T follicular helper cell (primary cell): ENCODE measurements around the gene KIRREL3.

Experiments
- DNase-seq: peaks from one replicate; pipeline ENCODE4 v3.0.0-alpha.2; 2020; ENCODE audit warnings: low read depth

The KIRREL3 gene

GRCh38 chr11:126738295-126739031 lies 262.1 kb downstream of the KIRREL3 start:
- no peak for DNase-seq

GRCh38 chr11:126736682-126737572 lies 263.6 kb downstream of the KIRREL3 start:
- no peak for DNase-seq

- DNase-seq, result no peak
These were observed 265.8 kb downstream of the KIRREL3 start for GRCh38 chr11:126734752-126735151.

- DNase-seq, result no peak
These were observed 266.9 kb downstream of the KIRREL3 start for GRCh38 chr11:126733685-126734084.

GRCh38 chr11:126732981-126733380 lies 267.6 kb downstream of the KIRREL3 start:
- no peak for DNase-seq

- DNase-seq, result no peak
These were observed 268.9 kb downstream of the KIRREL3 start for GRCh38 chr11:126731576-126732142.

- DNase-seq, result no peak
These were observed 273.2 kb downstream of the KIRREL3 start for GRCh38 chr11:126727381-126727780.

- DNase-seq, result no peak
These were observed 275.0 kb downstream of the KIRREL3 start for GRCh38 chr11:126725521-126725920.

GRCh38 chr11:126725043-126725442 lies 275.5 kb downstream of the KIRREL3 start:
- DNase-seq, result no peak

- no peak for DNase-seq
These were observed 276.9 kb downstream of the KIRREL3 start for GRCh38 chr11:126723665-126724045.

- DNase-seq, result no peak
These were observed 277.5 kb downstream of the KIRREL3 start for GRCh38 chr11:126722956-126723664.

GRCh38 chr11:126722006-126722736 lies 278.4 kb downstream of the KIRREL3 start:
- DNase-seq, result no peak

GRCh38 chr11:126720539-126721235 lies 279.9 kb downstream of the KIRREL3 start:
- no peak for DNase-seq

- no peak for DNase-seq
These were observed 280.8 kb downstream of the KIRREL3 start for GRCh38 chr11:126719740-126720139.

GRCh38 chr11:126718276-126718675 lies 282.3 kb downstream of the KIRREL3 start:
- no peak for DNase-seq

- DNase-seq, result no peak
These were observed 284.0 kb downstream of the KIRREL3 start for GRCh38 chr11:126716456-126717083.

- DNase-seq, result no peak
These were observed 286.8 kb downstream of the KIRREL3 start for GRCh38 chr11:126713806-126714205.

GRCh38 chr11:126711977-126712625 lies 288.5 kb downstream of the KIRREL3 start:
- DNase-seq, result no peak

- no peak for DNase-seq
These were observed 289.7 kb downstream of the KIRREL3 start for GRCh38 chr11:126710804-126711399.
